GM21515 (cell line): ENCODE measurements around the gene ACTL7A.
"Not testable (repeated sequence)": the region's sequence is repeated elsewhere in the genome, so short reads cannot be mapped to it uniquely, and the experiment has no call there.

Experiments
- ATAC-seq: cut with Tn5 transposase; IDR thresholded peaks from one replicate; pipeline ENCODE4 v1.9.1; 2021; ENCODE audit not compliant: unreplicated experiment

Gene ACTL7A

GRCh38 chr9:108848296-108848695 is 13.8 kb upstream of the ACTL7A start:
- ATAC-seq, result not testable (repeated sequence)

GRCh38 chr9:108850293-108850897 is 11.7 kb upstream of the ACTL7A start:
- ATAC-seq, result no peak

- ATAC-seq, result no peak
Measured at GRCh38 chr9:108851138-108851537, 10.9 kb upstream of the ACTL7A start.

GRCh38 chr9:108852079-108852478 is 10.0 kb upstream of the ACTL7A start:
- no peak for ATAC-seq

- ATAC-seq, result no peak
Measured at GRCh38 chr9:108854094-108854493, 8.0 kb upstream of the ACTL7A start.

- ATAC-seq, result no peak
Measured at GRCh38 chr9:108854641-108855528, 7.2 kb upstream of the ACTL7A start.

GRCh38 chr9:108855529-108855886 is 6.6 kb upstream of the ACTL7A start:
- ATAC-seq, result no peak

- ATAC-seq, result no peak
Measured at GRCh38 chr9:108855888-108856287, 6.2 kb upstream of the ACTL7A start, which contains the start of gene ACTL7B. TSS of gene ACTL7B (minus strand) at chr9:108855986. CDS start at chr9:108855930, 56 bp downstream.

GRCh38 chr9:108857572-108857971 is 4.5 kb upstream of the ACTL7A start:
- ATAC-seq, result no peak

GRCh38 chr9:108859459-108860114 is 2.5 kb upstream of the ACTL7A start:
- no peak for ATAC-seq

GRCh38 chr9:108860354-108860753 is 1.7 kb upstream of the ACTL7A start:
- no peak for ATAC-seq

- no peak for ATAC-seq
Measured at GRCh38 chr9:108860764-108861163, 1.3 kb upstream of the ACTL7A start.

- no peak for ATAC-seq
Measured at GRCh38 chr9:108861464-108861863, 602 bp upstream of the ACTL7A start.

GRCh38 chr9:108863891-108864290 is 1.8 kb downstream of the ACTL7A start:
- ATAC-seq, result no peak

GRCh38 chr9:108864446-108864845 is 2.4 kb downstream of the ACTL7A start:
- no peak for ATAC-seq

- ATAC-seq, result no peak
Measured at GRCh38 chr9:108865037-108865436, 3.0 kb downstream of the ACTL7A start.

GRCh38 chr9:108866001-108866420 is 3.9 kb downstream of the ACTL7A start:
- ATAC-seq, result no peak

GRCh38 chr9:108867116-108867515 is 5.0 kb downstream of the ACTL7A start:
- no peak for ATAC-seq

- ATAC-seq, result no peak
Measured at GRCh38 chr9:108867829-108868228, 5.8 kb downstream of the ACTL7A start.

- ATAC-seq, result no peak
Measured at GRCh38 chr9:108869092-108869725, 7.1 kb downstream of the ACTL7A start.

GRCh38 chr9:108874058-108874788 is 12.2 kb downstream of the ACTL7A start:
- ATAC-seq, result no peak
